GM19043 (cell line): ENCODE measurements around the gene GAS7.

Experiments
- ATAC-seq: cut with Tn5 transposase; IDR thresholded peaks from one replicate; pipeline ENCODE4 v1.9.1; 2021; ENCODE audit warnings: low read depth; ENCODE audit not compliant: unreplicated experiment

Gene GAS7

DNA sequence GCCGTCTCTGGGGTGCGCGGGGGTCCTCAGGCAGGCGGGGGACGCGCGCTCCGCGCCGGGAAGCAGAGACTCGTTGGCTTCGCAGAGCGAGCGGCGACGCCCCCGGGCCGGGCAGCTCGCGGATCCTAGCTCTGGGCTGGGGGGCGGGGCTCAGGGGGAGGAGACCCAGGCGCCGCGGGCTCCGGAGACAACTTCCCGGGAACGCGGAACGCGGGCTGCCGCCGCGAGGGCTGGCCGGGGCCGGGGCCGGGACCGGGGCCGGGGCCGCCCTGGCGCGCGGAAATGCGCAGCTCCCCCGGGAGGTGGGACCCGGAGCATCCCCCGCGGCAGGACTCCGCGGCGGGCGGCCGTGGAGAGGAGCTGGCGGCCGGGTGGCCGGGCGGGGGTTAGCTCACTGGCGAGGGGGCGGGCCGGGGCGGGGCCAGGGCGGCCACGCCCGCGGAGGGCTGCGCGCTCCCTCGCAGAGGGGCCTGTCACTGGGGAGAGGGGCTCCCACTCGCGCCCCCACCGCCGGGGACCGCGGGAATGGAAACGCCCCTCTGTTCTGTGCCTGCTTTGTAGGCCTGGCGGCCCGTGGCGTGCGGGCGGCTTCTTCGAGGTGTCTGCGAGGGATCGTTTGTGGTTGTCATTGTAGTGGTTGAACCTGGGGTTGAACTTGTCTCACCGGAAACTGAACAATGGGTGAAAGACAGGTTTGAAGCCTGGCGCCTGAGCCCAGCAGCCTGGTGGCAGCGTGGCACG, at the start of gene GAS7:
TSS of gene GAS7 (minus strand) at position 98 of the 741 bp plus-strand sequence.
- ATAC-seq, result no peak

- ATAC-seq, result no peak
These were observed 49.4 kb upstream of the GAS7 start for GRCh38 chr17:10247810-10248209.

DNA sequence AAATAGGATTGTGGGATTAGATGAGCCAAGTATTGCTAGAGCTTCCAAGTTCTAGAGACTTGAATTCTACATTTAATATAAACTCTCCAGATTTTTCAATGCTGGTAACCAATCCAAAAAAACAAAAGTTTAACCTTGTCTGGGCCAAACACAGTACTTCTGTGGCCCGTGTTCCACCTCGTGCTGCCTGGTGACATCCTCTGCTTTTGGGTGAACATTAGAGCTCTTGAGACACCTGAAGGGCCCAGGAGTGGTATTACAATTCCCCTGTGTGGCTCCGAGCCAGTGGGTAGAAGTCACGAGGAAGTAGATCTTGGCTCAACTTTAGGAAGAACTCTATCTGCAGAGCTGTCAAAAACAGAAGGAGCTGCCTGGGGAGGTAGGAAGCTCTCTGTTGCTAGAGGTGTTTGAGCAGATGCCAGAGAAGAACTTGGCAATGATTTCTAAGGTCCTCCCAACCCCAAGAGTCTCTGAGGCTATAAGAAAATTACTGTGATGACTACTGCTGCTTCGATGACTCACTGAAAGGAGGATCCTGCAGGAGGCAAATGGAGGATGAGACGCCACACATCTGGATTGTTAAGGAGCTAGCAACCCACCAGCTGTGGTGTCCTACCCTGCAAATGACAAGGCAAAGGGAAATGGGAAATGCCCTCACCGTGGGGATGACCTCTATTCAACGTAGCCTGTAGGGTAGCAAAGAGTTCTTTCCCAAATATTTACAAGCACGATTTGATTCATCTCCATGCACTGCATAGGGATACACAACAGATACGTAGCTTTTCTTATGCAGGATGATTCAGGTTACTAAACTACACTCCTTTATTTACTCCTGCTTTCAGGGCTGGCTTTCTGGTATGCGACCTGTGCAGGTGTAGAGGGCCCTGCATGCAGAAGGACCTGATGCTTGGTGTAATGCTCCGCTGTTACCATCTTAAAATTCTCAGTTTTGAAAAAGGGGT, 45.8 kb upstream of the GAS7 start:
- ATAC-seq, result no peak

- ATAC-seq, result no peak
These were observed 43.4 kb upstream of the GAS7 start for GRCh38 chr17:10241781-10242180.

DNA sequence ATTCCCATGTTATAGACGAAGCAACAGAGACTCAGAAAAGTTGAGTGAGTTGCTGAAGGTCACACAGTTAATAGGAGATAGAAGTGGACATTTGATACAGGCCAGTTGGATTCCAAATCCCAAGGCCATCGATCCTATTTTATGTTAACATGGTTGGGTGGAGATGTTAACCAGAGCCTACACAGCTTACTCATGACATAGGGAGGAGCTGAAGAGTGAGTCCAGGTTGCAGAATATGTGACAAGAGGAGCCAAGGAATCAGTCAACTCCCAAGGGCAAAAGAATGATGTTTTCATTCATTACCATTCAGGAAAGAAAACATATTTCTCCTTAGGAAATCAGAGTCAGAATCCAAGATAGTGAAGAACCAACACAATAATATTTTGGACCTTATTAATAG, 40.3 kb upstream of the GAS7 start:
- ATAC-seq, result no peak

GRCh38 chr17:10234033-10234432, 35.6 kb upstream of the GAS7 start:
- ATAC-seq, result no peak

DNA sequence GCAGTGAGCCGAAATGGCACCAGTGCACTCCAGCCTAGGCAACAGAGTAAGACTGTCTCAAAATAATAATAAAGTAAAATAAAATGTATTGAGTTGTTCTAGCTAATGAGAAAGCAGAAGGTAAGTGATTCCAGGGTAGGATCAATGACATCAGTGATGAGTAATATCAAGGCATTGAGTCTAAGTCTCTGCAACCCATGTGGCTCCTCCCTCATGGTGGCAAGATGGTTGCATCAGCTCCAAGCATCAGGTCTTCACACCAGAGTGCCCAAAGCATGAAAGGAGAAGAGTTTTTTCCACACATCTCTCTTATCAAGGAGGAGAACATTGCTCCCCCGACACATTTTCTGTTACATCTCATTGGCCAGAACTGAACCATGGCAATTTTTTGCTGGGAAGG, 34.8 kb upstream of the GAS7 start:
- no peak for ATAC-seq

GRCh38 chr17:10229181-10229580, 30.8 kb upstream of the GAS7 start:
- no peak for ATAC-seq

DNA sequence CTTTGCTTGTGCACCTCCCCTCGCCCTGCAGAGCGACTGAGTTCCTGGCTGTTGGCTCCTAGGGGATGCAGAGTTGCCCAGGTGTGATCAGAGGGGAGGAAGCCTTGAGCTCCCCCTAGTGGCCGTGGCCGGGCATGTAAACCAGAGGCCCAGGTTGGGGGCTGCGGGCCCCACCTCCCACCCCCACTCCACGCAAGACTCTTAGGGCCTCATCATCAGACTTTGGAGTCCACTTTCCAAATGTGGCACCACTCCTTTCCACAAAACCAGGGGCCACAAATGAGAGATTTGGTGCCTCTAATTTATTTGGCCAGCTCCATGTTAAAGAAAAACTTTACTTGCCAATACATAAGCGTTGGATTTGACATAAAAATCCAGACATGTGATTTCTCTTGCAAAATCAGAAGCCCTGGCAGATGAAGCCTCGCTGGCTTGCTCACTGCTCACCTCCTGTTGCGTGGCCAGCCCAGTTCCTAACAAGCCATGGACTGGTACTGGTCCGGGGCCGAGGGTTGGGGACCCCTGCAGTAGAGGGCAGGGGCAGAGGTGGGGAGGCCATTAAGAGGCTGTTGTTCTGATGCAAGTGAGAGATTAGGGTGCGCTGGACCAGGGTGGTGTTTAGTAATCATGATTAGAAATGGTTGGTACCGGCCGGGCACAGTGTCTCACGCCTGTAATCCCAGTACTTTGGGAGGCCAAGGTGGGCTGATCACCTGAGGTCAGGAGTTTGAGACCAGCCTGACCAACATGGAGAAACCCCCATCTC, 28.7 kb upstream of the GAS7 start:
- no peak for ATAC-seq

GRCh38 chr17:10224582-10225195, 26.3 kb upstream of the GAS7 start:
- no peak for ATAC-seq

GRCh38 chr17:10219193-10219592, 20.8 kb upstream of the GAS7 start:
- no peak for ATAC-seq

- ATAC-seq, result no peak
These were observed 19.5 kb upstream of the GAS7 start for GRCh38 chr17:10217916-10218315.

DNA sequence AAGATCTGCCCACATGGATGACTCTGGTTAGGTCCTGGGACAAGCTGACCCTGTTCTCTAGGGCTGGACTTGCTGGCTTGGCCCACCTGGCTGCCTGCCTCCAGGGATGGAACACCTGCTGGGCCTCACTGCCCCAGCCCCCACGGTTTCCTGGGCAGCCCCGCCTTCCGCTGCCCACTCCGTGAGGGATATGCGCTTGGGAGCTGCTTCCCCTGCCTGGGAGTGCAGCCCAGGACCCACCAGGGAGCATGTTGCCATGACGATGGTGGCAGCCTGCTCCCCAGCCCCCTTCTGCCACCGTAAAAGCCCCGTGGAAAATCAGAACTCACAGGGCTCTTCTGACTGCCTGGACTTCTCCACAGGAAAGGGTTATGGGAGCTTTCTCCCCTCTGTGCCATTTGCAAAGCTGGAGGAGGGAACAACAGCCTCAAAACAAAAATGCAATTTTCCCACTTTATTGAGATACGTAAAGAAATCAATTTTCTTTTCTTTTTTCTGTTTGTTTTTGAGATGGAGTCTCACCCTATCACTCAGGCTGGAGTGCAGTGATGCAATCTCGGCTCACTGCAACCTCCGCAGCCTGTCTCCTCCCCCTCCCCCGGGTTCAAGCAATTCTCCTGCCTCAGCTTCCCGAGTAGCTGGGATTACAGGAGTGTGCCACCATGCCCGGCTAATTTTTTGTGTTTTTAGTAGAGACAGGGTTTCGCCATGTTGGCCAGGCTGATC, 18.0 kb upstream of the GAS7 start:
- ATAC-seq, result no peak

- no peak for ATAC-seq
These were observed 16.9 kb upstream of the GAS7 start for GRCh38 chr17:10215286-10215685.

GRCh38 chr17:10211666-10212065, 13.3 kb upstream of the GAS7 start:
- no peak for ATAC-seq

DNA sequence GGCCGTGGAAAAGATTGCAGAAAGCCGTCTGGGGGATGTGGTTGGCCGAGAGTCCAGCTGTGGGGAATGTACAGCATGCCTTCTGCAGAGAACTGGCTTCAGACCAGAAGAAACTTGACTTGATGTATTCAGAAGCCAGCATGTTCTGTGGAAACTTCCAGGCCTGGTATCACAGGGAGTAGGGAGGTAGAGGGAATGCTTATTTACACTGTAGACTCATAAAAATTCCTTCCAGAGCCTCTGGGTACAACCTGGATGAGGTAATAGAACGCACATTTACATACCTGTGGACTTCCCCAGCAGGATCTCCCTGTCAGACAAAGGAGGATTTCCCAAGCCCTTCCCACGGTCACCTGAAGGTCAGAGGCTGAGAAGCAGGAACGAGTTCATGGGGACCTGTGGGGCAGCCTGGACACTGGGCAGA, 11.8 kb upstream of the GAS7 start:
- ATAC-seq, result no peak

DNA sequence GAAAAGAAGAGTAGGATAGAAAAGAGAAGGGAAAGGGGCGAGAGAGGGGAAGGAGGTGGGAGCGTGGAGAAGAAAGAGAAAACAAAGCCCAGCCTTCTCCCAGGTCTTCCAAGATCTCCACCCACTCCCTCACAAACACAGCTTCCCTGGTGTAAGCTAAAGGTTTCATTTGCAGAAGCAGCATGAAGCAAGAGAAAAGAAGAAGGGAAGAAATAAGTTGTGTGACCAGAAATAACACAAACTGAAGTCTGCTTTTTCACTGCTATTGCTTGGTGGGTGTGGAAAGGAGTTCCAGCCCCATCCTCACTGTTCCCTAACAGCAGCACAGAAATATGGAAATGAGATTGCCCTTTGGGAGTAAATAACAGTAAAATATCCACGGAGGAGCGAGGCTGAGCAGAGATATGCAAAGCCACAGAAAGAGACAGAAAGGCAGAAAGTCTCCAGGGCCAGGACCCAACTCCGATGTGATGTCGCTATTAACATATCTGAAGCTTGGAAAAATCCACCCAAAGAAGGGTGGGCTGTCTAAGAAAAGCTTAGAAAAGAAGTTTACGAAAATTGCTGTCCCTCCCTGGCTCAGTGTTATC, 10.3 kb upstream of the GAS7 start:
- ATAC-seq, result no peak

- ATAC-seq, result no peak
These were observed 8.7 kb upstream of the GAS7 start for GRCh38 chr17:10207153-10207552.

- ATAC-seq, result no peak
These were observed 7.3 kb upstream of the GAS7 start for GRCh38 chr17:10205549-10206185.
